Suprapubic skin (tissue), 4 donors: ENCODE results near the gene CCDC38. TPM values are rescaled to one million over a fixed set of nuclear protein-coding genes. Genes with fewer than 3 reads are reported as not detected.

Source experiments
- DNase-seq, 2 donors: peaks; one replicate each; pipeline ENCODE4 v3.0.0-alpha.2; 2019; ENCODE audit warnings: low spot score in 2 of 2
- H3K27ac ChIP-seq: fragments of 200-600 bp; sonication (generic); one replicate; pipeline ENCODE4 v1.5.1; 2019
- H3K27me3 ChIP-seq: fragments of 200-600 bp; sonication (generic); one replicate; pipeline ENCODE4 v1.5.1; 2019
- H3K36me3 ChIP-seq: fragments of 200-600 bp; sonication (generic); one replicate; pipeline ENCODE4 v1.5.1; 2019
- H3K4me1 ChIP-seq: fragments of 200-600 bp; sonication (generic); one replicate; pipeline ENCODE4 v1.5.1; 2019
- H3K4me3 ChIP-seq: fragments of 200-600 bp; sonication (generic); one replicate; pipeline ENCODE4 v1.5.1; 2019; ENCODE audit warnings: mild to moderate bottlenecking
- H3K9me3 ChIP-seq: fragments of 200-600 bp; sonication (generic); one replicate; pipeline ENCODE4 v1.5.1; 2019
- CTCF ChIP-seq, 2 donors: fragments of 200-600 bp in 1 of 2; fragments of 450-650 bp in 1 of 2; sonication (generic) in 1 of 2; IDR thresholded peaks; one replicate each; pipeline ENCODE4 v1.5.1; 2016 to 2019; ENCODE audit warnings: antibody characterized with exemption in 2 of 2, mild to moderate bottlenecking in 1 of 2, moderate library complexity in 1 of 2
- EP300 ChIP-seq: sonication (generic); formaldehyde crosslinking; IDR thresholded peaks from one replicate; pipeline ENCODE4 v1.6.1; 2017; ENCODE audit warnings: antibody characterized with exemption
- POLR2A ChIP-seq, 2 donors: fragments of 450-650 bp; IDR thresholded peaks; one replicate each; pipeline ENCODE4 v1.6.1; 2017; ENCODE audit warnings: antibody characterized with exemption in 2 of 2, mild to moderate bottlenecking in 2 of 2, moderate library complexity in 2 of 2
- POLR2AphosphoS5 ChIP-seq, 3 donors: sonication (generic); formaldehyde crosslinking; IDR thresholded peaks; one replicate each; pipeline ENCODE4 v1.6.1; 2017; ENCODE audit warnings: antibody characterized with exemption in 3 of 3
- WGBS: methylation state at CpG from one replicate; pipeline ENCODE4 v1.1.5; 2018; 5-methylcytosine and 5-hydroxymethylcytosine counted together
- total RNA-seq, 4 donors: library from RNA; depleted of rRNA; stranded (reverse); fragments of >200 nt; gene quantifications; one replicate each; pipeline ENCODE4 v1.1.0, GENCODE V29; 2016

CCDC38 gene
- total RNA-seq, 4 donors from 2014 or later, result 0.29 TPM; not detected in 3

GRCh38 chr12:95986635-95987570, 44.5 kb upstream of the CCDC38 start:
- H3K4me3 ChIP-seq, result no peak overlapping the region
- H3K27ac ChIP-seq, result no peak overlapping the region
- H3K9me3 ChIP-seq, result no peaks in the 10 kb centered on the region
- 82% methylated on average over 14 of the region's 14 CpGs for WGBS
- no peaks in the 10 kb centered on the region for H3K27me3 ChIP-seq
- TF ChIP-seq POLR2AphosphoS5 (IDR thresholded peaks at IDR 0.05) (no peak), CTCF (IDR thresholded peaks at IDR 0.05) (no peak), EP300 (no peak)
- no peaks in the 10 kb centered on the region for H3K36me3 ChIP-seq
- peaks cover 3% of the 10 kb centered on the region for H3K4me1 ChIP-seq
- no peak for DNase-seq

- Histone ChIP-seq H3K4me3 (no peak overlapping the region), H3K9me3 (no peaks in the 10 kb centered on the region), H3K27ac (no peak overlapping the region), H3K4me1 (peaks cover 3% of the 10 kb centered on the region), H3K27me3 (no peaks in the 10 kb centered on the region), H3K36me3 (no peaks in the 10 kb centered on the region)
- 67% methylated on average over 1 of the region's 1 CpG for WGBS
- no peak for DNase-seq
- TF ChIP-seq CTCF (IDR thresholded peaks at IDR 0.05) (no peak), POLR2A (IDR thresholded peaks at IDR 0.05) (no peak), POLR2AphosphoS5 (IDR thresholded peaks at IDR 0.05) (no peak), EP300 (no peak)
Observed at GRCh38 chr12:95984682-95985081, 42.3 kb upstream of the CCDC38 start.

DNA sequence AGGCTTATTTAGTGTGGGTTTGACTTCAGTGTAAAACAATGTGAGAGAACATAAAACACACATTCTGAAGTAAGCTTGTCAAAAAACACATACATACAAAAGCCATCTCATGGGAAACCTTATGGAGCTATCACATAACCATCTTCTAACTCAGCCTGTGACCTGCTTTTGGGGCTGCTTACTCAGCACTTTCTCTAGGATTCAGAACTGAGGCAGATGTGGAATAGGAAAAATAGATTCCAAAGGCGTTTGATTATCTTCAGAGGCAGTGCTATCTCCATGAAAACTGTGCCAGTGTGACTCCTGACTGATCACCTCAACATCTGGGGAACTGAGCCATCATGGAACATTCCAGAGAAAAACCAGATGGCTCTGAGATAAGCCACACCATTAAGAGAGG, 40.2 kb upstream of the CCDC38 start:
- H3K36me3 ChIP-seq, result no peaks in the 10 kb centered on the region
- TF ChIP-seq CTCF (IDR thresholded peaks at IDR 0.05) (no peak), POLR2A (IDR thresholded peaks at IDR 0.05) (no peak), POLR2AphosphoS5 (IDR thresholded peaks at IDR 0.05) (no peak), EP300 (no peak)
- no peak overlapping the region for H3K4me3 ChIP-seq
- no peaks in the 10 kb centered on the region for H3K9me3 ChIP-seq
- H3K4me1 ChIP-seq, result no peaks in the 10 kb centered on the region
- DNase-seq, result no peak
- H3K27me3 ChIP-seq, result no peaks in the 10 kb centered on the region
- 75% methylated on average over 1 of the region's 1 CpG for WGBS
- no peak overlapping the region for H3K27ac ChIP-seq

- TF ChIP-seq POLR2A (IDR thresholded peaks at IDR 0.05) (no peak), CTCF (IDR thresholded peaks at IDR 0.05) (no peak), POLR2AphosphoS5 (IDR thresholded peaks at IDR 0.05) (no peak), EP300 (no peak)
- Histone ChIP-seq H3K4me3 (no peak overlapping the region), H3K9me3 (no peaks in the 10 kb centered on the region), H3K4me1 (no peaks in the 10 kb centered on the region), H3K36me3 (no peaks in the 10 kb centered on the region), H3K27ac (no peak overlapping the region), H3K27me3 (no peaks in the 10 kb centered on the region)
- 88% methylated on average over 5 of the region's 5 CpGs for WGBS
- DNase-seq, result peak in 1 of 2 donors; percentile 20
Observed at GRCh38 chr12:95980437-95980836, 38.0 kb upstream of the CCDC38 start.

GRCh38 chr12:95978774-95979173, 36.4 kb upstream of the CCDC38 start:
- no peaks in the 10 kb centered on the region for H3K9me3 ChIP-seq
- 92% methylated on average over 3 of the region's 3 CpGs for WGBS
- peak in 1 of 2 donors; percentile 6 for DNase-seq

More at GRCh38 chr12:95978774-95979173, 36.4 kb upstream of the CCDC38 start:
- H3K27ac ChIP-seq, result no peak overlapping the region
- no peak for TF ChIP-seq POLR2A (IDR thresholded peaks at IDR 0.05)
- no peak for TF ChIP-seq CTCF (IDR thresholded peaks at IDR 0.05)
- no peak for TF ChIP-seq POLR2AphosphoS5 (IDR thresholded peaks at IDR 0.05)
- TF ChIP-seq EP300, result no peak
- H3K36me3 ChIP-seq, result no peaks in the 10 kb centered on the region
- H3K4me1 ChIP-seq, result no peaks in the 10 kb centered on the region
- H3K4me3 ChIP-seq, result no peak overlapping the region
- no peaks in the 10 kb centered on the region for H3K27me3 ChIP-seq
